Mesenteric fat pad (tissue), 1 donor: ENCODE results near the gene CCT3. TPM values are rescaled to one million over a fixed set of nuclear protein-coding genes. Genes with fewer than 3 reads are reported as not detected.
"Not testable (repeated sequence)": the region's sequence is repeated elsewhere in the genome, so short reads cannot be mapped to it uniquely, and the experiment has no call there.

Experiments
- DNase-seq: peaks from one replicate; pipeline ENCODE4 v3.0.0-alpha.2; 2020; ENCODE audit warnings: low spot score
- total RNA-seq: library from RNA; stranded (reverse); fragmentation: NEBNext Ultra II Directional; extraction: Animal tissue kit (Norgen Biotek cat#: 25700); gene quantifications from one replicate; pipeline ENCODE4 v1.2.1, GENCODE V29; 2021
- donor health status: DM: yes; HTN: yes; CAD: no.

Gene CCT3
- total RNA-seq, 1 donor from 2014 or later: 163 TPM

- DNase-seq: no peak
Observed at GRCh38 chr1:156337052-156337887, 822 bp downstream of the CCT3 start.

- no peak for DNase-seq
Observed at GRCh38 chr1:156336242-156336641, 1.9 kb downstream of the CCT3 start.

DNA sequence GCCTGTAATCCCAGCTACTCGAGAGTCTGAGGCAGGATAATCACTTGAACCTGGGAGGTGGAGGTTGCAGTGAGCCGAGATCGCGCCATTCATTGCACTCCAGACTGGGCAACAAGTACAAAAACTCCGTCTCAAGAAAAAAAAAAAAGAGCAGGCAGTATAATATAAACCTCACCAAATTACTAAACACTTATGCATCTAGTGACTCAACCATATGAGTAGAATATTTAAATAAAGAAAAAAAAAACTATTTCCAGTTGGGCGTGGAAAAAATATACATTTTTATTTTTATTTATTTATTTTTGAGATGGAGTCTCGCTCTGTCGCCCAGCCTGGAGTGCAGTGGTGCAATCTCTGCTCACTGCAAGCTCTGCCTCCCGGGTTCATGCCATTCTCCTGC is 14.9 kb downstream of the CCT3 start:
- DNase-seq: not testable (repeated sequence)

DNA sequence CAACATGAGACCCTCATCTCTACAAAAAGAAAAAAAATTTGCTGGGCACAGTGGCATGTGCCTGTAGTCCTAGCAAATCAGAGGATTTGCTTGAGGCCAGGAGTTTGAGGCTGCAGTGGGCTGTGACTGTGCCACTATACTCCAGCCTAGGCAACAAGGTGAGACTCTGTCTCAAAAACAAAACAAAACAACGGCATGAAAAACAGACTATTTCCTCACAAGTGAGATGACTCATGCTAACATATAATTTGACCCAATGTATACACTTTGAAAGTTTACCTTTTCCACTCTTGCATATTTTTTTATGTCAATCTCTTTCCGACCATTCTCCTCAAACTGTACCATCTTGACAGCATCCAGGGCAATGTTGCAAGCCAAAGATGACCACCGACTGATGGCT is 17.5 kb downstream of the CCT3 start:
- DNase-seq: no peak

DNA sequence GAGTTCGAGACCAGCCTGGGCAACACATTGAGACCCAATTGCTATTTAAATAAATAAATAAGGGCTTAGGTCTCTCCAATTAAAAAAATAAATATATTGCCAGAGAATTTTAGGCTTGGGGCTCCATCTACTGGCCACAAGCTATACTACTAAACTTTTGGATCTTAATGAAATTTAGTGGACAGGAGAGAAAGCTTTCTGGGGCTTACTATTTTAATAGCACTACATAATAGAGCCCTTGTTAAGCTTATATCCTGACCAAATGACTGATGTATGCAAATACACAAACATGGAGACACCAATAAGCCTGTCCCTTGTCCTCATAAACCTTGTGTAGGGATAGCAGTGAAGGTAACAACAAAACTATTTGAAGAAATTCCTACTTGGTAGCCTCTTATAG is 18.4 kb downstream of the CCT3 start:
- DNase-seq: no peak

GRCh38 chr1:156316909-156317308 is 21.2 kb downstream of the CCT3 start:
- DNase-seq: no peak

DNA sequence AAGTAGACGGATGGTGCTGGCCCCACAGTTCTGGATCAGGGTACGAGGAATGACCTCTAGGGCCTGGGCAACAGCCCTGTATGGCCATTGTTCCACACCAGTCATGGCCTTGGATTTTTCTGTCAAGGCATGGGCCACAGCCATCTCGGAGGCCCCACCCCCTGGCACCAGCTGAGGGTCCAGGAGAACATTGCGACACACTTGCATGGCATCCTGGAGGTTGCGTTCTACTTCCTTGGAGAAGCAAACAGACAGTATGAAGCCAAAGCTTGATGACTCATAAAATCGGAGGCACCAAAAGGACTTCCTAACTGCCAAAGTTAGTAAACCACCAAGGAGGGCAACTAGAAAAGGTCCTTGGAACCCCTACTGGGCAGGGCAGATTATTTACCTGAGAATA is 27.1 kb downstream of the CCT3 start:
- DNase-seq: peak; percentile 77

DNA sequence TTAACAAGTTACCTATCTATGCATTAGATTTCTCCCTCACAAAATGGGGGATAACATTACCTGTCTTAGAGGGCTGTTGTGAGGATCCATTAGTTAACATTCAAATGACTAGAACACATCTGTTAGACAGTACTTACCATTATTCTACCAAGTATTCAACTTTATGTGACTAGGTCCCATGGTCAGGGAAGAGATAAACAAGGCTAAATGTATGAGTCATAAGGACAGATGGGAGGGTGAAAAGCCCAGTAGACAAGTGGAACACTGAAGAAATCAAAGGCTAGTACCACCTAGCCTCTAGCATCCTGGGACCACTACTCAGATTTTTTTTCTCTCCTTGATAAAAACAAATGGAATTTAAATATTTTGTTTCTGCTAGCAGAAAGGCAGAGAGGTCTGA is 30.0 kb downstream of the CCT3 start:
- no peak for DNase-seq

- DNase-seq: no peak
Observed at GRCh38 chr1:156305215-156305614, 32.9 kb downstream of the CCT3 start.

DNA sequence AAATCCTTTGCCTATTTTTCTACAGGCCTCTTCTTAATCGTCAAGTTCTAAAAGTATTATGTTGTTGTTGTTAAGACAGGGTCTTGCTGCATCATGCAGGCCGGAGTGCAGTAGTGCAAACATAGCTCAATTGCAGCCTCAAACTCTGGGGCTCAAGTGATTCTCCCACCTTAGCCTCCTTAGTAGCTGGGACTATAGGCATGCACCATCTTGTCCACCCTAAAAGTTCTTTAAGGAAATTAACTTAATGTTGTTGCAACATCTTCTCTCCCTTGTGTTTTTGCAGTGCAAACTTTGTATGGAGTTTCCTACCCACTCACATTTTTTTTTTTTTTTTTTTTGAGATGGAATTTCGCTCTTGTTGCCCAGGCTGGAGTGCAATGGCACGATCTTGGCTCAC is 34.9 kb downstream of the CCT3 start:
- DNase-seq: no peak

DNA sequence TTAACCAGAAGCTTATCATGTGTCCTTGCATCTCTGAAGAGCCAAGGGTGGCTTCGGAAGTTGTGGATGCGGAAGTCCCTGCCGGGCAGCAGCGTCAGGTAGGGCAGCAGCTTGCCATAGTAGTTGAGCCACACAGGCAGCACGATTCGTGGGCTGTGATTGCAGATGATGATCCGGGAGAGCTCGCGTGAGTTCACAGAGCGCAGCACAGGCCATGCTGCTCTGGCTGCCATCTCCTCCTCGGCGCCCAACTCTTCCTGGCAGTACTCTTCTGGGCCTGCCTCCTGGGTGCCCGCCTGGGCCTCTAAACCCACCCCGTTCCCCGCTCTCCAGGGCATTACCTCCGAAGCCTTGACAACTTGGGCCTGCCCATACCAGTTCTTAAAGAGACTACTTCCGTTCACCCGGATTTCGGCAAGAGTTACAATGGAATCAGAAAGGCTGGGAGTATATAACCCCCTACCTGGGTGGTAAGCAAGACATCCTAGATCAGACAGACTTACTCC is 39.2 kb downstream of the CCT3 start, which contains the start of gene VHLL:
Gene VHLL (minus strand): TSS at position 456 of the 506 bp plus-strand sequence. CDS start 118 bp downstream, at position 338.
- DNase-seq: no peak

- peak; percentile 79 for DNase-seq
Observed at GRCh38 chr1:156295391-156295947, 42.6 kb downstream of the CCT3 start, which contains the start of gene GLMP. GLMP (minus strand) TSS chr1:156295679; CDS start chr1:156295645, 34 bp downstream.

DNA sequence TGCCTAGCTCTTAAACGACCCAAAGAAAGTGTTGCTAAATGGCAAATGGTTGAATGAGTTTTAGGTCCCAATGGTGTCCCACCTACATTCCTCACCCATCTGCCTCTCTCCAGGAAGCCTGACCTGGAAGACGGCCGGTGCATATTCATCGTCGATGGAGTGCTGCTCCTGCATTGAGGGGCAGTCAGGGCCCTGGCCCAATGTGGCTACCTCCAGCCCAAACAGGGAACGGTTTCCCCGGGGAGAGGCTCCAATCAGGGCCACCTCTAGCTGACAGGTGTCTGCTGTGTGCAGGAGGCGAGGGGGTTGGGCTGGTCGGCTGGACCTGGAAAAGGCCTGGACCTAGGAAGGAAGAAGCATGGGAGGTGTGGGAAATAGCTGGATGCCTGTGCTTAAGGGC is 44.2 kb downstream of the CCT3 start:
- peak; percentile 82 for DNase-seq

DNA sequence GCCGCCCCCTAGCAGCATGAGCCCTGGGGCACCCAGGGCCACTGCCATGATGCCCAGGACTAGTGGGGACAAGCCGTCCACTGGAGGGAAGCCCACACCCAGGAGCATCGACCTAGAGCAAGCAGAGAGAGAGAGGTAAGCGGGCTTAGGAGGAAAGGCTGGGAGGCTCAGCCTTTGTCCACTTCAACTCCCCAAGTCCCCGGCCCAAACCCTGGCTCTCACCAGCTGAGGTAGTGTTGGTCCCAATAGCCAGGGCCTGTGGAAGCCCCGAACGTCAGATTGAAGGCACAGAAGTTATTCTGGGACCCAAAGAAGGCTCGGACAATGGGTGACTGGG is 45.0 kb downstream of the CCT3 start:
- DNase-seq: peak; percentile 67

DNA sequence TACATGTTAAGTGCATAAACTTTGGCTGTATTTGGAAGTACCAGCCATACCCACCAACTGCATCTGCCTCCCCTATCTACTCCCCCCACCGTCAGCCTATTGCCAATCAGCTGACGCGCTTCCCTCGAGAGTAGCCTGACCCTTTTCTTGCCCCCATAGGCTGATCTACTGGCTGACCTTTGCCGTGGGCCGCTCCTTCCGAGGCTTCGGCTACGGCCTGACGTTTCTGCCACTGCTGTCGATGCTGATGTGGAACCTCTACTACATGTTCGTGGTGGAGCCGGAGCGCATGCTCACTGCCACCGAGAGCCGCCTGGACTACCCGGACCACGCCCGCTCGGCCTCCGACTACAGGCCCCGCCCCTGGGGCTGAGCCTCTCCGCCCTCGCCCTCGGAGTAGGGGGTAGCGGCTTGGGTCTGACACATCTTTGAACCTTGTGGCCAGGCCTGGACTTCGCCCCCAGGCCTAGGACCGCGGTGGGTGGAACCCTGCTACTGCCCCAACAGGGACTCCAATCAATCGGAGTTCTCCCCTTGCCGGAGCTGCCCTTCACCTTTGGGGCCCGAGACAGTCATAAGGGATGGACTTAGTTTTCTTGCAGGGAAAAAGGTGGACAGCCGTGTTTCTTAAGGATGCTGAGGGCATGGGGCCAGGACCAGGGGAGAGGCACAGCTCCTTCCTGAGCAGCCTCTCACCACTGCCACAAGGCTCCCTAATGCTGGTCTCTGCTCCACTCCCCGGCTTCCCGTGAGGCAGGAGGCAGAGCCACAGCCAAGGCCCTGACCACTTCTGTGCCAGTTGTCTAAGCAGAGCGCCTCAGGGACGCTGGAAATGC is 46.6 kb downstream of the CCT3 start:
- DNase-seq: peak; percentile 98

DNA sequence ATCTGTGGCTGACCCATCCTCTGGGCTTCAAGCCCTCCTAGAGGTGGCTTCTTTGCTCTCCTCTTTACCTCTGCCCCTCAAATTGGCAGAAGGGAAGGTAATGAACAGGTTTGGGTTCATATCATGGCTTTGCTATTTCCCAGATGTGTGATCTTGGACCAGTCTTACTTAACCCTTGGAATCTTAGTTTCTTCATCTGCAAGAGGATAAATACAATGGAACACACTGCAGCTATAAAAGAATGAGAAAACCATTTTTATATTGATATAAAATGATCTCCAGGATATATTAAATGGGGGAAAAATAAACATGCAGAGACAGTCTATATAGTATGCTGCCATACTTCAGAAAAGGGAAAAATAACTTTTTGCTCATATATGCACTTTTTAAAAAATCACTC is 48.2 kb downstream of the CCT3 start:
- DNase-seq: no peak

DNA sequence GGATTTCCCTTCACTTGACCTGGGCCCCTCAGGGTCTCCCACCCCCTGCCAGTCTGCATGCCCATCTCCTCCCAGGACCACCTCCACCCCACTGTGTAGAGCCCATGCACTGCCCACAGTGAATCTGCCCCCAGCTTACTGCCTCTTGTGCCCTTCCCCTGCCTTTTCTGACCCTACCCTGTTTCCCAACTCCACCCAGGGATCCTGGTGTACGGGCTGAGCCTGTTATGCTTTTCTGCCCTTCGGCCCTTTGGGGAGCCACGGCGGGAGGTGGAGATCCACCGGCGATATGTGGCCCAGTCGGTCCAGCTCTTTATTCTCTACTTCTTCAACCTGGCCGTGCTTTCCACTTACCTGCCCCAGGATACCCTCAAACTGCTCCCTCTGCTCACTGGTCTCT is 52.0 kb downstream of the CCT3 start:
- no peak for DNase-seq

GRCh38 chr1:156285437-156285836 is 52.7 kb downstream of the CCT3 start:
- no peak for DNase-seq

GRCh38 chr1:156284757-156285156 is 53.3 kb downstream of the CCT3 start:
- DNase-seq: no peak

- DNase-seq: no peak
Observed at GRCh38 chr1:156284112-156284511, 54.0 kb downstream of the CCT3 start, which contains the start of gene TMEM79. TMEM79 (plus strand) TSS chr1:156284325; CDS start chr1:156285227, 902 bp downstream.

DNA sequence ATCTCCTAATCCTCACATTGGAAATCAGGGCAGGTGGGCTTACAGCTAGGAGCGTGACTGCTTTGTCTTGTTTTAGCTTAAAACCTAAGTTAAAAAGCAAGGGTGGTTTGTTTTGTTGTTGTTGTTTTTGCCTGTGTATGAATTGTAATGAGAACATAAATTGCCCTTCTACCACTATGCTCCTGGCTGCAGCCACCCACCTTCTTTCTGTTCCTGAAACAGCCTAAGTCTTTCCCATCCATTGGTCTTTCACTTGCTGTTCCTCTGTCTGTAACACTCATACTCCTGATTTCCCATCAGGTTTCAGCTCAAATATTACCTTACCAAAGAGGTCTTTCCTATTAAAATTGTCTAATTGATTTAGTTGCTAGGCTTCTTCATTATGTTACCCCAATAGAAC is 54.6 kb downstream of the CCT3 start:
- DNase-seq: no peak
